Stimulated activated CD8-positive, alpha-beta memory T cell treated with anti-CD3 and anti-CD28 coated beads, Interleukin-7, amount 100 ng/mL, for 24 hours (primary cell): ENCODE measurements around the gene ANK2.
"Not testable (repeated sequence)": the region's sequence is repeated elsewhere in the genome, so short reads cannot be mapped to it uniquely, and the experiment has no call there.

ENCODE experiments used
- DNase-seq: peaks from one replicate; pipeline ENCODE4 v3.0.0-alpha.2; 2020; ENCODE audit warnings: low read depth

ANK2 gene

DNA sequence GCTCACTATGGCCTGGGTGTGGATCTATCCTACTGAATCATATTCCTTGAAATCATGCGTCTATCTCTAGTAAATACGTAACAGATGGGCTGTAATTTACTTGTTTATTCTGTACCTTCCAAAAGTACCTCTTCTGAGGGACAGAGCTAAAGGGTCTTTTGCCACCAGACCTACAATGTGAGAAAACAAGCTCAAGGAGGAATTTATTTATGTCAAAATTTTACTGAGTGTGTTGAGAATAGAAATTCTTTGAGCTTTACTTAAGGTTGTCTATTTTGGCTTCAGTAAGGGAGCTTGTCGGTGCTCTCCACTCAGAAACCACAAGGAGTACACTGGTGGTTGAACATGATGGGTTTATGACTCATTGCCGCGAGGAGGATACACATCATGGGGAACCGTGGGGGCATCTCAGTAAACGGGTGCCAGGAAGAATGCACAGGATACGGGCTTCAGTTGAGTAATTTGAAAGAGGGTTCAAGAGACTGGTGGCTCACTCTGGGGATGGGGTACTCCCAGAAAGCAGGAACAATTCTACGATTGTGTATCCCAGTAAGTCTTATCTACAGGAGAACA, 3.0 kb downstream of the ANK2 start:
- no peak for DNase-seq

DNA sequence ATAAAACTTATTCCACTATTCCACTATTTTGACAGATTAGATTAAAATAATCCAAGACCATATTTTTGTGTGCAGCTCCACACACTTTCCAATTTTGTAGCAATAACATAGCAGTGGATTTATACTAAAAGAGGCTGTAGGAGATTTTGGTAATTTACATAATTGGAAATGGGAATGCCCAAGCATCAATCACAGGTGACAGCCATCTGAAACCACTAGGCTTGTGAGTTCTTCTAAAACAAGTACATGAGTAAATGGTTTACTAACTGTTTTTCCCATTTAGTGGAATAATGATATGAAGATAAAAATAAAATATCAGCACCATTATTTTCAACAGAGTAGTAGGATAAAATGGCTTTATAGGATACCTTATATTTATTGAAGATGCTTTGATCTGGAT, 4.4 kb downstream of the ANK2 start:
- DNase-seq: no peak

DNA sequence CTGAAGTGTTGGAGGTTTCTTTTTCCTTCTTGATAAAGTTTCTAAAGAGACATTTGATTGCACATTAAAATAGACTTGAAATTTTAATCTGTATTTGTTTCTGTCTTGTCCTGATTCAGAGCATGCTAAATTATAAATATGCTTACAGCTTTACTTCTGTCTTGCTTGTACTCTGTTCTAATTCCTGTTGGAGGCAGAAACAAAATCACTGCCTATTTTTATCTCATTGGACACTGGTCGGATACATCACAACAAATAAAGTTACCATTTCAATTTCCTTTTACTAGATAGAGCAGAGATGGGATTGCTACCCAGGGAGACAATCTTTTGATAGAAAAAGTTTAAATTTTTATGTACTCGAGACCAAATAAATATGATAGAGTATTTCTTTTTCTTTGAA, 6.9 kb downstream of the ANK2 start:
- DNase-seq: no peak

DNA sequence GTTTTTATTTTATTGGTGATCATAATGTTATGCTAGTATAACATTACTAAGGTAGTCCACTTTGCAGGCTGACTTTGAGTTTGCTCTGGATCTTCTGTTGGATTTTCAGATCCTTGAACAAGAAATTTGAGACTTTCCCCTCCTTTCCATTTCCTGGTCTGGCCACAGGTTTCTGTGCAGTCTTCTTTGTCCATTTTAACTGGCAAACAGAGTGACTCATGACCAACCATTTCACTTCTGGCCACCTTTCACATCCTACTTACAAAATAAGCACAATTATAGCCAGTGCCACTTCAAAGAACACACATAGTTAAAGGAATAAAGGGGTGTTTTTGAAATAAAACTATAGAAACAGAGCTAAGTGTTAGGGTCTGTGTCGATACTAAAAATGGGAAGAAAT, 8.4 kb downstream of the ANK2 start:
- no peak for DNase-seq

DNA sequence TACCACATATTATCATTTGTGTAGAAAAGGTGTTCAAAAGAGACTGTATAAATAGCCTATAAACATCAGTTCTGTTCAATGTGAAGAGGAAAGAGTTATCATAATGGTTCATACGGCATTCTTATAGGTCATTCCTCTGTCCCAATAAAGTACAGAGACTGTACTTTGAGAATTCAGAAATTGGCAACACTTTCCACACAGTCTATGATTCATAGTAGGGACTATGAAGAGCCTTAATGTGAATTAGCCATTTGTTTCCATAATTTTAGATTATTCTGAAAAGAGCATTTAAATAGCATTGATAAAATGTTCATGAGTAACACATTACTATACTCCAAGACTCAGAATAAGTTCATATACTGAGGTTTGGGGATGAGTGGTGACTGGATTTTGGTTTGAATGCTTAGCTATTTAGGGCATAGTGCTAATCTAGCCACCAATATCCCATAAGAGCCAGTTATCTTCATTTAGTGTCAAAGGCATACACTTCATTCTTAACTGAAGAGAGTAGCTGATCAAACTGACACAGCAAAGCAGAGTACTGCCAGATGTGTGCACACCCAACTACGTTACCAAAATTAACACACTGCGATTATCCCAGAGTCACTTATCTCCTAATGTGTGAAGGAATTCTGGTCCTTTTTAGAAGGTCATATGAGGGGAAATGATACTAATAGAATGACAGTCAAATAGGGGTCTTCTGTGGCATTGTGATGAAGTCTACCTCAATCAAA, 10.2 kb downstream of the ANK2 start:
- DNase-seq: no peak

DNA sequence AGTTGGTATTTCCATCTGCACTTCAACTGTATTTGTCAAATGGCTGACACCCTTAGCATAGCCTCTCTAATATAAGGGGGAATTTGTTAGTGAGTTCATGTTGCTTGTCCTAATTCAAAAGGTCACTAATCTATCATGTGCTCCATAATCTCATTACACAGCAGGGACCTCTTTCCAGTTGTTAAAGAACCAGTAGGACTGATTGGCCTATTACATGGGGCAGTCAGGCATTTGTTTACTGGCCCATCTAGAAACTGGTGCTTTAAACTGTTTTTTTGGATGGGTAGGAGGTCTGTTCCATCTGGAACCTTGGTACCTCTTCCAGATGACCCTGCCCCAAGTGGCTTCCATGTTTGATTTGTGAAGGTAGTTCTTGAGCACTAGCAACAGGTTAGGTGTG, 11.4 kb downstream of the ANK2 start:
- DNase-seq: no peak

DNA sequence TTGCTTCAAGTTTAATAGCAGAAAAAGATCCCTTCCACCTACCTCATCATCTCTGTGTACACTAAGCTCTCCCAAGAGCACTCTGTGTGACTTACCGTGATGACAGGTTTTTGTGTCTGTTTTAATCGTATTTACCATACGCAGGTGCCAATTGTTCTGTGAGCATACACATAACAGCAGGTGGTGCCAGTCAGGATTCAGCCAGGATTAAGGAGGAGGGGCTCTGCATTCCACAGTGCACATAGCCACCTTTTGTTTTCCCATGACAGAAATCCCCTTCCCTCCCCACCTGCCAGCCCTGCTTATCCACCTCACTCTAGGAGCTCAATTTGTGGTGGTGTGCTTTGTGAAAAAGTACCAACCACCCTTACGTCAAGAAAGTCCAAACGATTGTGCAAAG, 14.8 kb downstream of the ANK2 start:
- no peak for DNase-seq

DNA sequence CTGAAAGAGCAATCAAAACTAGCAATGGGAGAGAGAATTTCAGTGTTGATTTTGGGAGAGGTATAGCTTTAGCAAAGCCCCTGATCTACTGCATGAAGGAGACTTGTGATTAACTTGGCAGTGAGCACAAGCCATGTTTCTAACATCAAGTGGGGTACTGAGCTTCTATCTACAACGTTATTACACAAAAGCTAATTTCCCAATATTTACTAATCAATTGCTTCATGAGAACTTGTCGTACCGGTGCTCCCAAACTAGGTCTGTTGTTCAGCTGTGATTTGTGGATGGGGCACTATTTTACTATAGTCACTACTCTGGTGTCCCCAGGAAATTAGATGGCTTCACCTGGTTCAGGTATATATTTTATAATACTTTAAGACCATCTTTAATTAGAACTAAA, 16.2 kb downstream of the ANK2 start:
- DNase-seq: no peak

DNA sequence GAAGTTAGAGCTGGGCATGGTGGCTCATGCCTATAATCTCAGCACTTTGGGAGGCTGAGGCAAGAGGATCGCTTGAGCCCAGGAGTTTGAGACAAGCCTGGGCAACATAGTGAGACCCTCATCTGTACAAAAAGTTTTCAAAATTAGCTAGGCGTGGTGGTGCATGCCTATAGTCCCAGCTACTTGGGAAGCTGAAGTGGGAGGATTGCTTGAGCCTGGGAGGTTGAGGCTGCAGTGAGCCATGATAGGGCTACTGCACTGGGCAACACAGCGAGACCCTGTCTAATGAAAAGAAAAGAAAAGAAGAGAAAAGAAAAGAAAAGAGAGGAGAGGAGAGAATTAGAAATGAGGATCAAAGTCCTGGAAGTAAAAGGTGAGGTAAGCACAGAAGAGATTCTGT, 19.3 kb downstream of the ANK2 start:
- DNase-seq: not testable (repeated sequence)

DNA sequence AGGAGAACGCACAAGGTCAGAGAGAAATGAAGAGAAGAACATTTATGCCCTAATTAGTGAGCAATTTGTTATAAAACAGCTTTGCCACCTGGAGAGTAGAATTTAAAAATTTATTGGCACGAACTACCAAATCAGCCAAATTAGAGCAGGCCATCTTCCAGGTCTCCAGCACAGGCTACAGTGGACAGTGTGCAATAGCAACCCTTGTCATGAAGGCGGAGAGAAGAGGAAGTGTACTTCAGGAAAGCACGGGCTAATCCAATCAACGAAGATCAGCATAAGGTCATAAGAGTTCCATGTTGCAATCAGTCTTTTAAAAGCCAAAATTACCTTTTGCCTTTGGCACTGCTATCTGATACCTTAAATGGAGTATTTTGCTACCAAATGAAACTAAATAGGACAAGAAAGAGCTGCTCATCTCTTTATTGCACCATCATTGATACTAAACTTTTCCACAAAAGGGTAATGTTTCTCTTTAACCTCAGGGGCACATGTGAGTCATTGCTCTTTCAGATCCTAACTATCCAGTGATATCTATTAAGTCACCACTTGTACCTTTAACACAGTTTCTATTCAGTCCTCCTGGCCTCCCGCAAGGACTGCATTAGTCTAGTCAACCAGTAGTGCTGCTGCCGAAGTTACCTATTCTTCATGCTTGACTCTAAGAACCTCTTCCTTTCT, 19.9 kb downstream of the ANK2 start:
- DNase-seq: no peak

DNA sequence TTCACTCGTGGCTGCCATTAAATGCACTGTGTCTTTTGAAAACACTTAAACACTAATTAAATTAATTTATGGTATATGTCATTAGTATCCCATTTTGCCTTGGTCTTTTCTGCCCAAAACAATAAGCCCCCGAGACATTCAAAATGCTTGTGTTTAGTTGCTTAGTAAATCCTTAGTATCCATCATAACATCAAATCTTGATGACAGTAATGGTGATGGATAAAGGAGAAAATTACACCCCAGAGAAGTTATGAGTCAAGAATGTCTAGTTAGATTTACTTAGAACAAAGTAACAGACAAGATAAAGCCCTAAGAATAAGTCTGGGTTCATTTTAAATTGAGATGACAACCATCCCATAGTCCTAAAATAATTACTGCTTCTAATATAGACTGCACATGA, 21.3 kb downstream of the ANK2 start:
- no peak for DNase-seq

DNA sequence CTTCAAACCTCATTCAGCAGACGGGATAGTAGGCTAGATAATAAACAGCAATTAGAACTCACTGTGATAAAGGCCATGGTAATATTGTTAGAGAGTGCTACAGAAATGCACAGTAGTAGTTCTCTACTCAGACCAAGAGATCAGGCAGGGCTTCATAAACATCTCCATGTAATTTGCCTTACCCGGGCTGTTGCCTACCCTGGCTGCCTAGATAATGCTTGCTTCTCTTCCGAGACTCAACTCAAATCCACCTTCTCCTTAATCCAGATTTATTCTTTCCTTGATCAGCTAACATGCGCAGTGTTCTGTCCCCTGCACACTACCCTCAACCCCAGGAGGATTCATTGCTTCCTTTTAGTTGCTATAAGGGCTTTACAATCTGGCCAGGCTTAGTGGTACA, 21.8 kb downstream of the ANK2 start:
- no peak for DNase-seq

DNA sequence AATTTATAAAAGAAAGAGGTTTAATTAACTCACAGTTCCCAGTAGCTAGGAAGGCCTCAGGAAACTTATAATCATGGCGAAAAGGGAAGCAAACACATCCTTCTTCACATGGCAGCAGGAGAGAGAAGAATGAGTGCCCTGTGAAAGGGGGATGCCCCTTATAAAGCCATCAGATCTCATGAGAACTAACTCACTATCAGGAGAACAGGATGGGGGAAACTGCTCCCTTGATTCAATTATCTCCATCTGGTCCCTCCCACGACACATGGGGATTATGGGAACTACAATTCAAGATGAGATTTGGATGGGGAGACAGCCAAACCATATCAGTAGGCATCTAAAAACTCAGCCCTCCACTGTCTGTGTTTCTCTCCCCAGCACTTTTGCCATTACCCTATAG, 22.4 kb downstream of the ANK2 start:
- DNase-seq: no peak

DNA sequence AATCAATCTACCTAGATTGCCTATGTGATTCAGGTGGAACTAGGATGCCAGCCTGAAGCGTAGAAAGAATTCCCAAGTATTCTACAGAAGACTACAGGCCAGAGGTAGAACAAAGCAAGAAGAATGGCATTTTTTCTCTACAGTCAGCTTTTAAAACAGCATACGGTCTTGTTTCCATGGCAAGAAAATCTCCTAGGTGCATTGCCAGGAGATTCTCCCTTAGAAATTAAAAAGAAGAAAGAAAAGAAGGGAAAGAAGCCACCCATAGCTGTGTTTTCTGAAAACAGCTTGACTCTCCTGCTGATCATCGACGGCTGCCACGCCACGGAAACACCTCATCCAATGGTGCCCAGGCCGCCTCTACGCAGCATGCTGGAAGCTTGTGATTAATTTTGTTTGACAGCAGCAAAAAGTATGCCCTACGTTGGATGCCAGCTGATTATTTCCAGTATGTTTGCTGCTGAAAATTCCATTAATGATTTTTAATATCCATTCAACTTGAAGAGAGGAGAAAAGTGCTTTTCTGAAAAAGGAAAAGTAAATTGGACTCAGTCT, 24.1 kb downstream of the ANK2 start:
- DNase-seq: no peak

DNA sequence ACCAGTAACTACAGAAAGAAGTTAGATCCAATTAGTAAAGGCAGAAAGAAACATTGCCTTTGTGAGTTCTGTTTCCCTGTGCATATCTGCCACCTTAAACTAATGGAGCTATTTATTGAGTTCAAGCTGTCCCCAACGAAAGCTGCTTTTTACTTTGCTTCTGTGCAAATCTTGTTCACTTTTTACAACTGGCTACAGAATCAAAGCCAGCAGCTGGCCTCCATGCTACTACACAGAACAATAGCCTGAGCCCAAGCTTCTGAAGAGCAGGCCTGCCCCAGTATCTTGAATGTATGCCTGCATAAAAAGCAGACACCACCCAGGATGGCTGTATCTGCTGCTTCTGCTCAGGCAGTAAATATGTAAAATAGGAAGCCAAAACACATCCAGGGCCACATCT, 28.1 kb downstream of the ANK2 start:
- DNase-seq: no peak

DNA sequence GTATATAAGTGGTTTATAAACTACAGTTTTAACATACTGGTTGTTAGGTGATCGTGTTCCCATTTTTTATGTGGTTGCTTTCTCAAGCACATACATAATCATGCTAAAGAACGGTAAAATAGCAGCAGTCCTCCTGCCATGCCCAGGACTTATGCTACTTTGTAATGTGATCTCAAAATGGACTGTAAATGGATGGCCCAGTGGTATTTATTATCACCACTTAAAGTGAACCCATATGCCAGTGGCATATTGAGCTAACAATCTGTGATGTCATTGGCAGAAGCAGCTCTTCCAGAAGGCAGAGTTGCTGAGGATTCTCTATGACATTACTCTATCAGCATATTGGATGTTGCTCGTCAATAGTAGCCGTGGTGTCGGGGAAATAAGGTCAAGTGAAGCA, 28.6 kb downstream of the ANK2 start:
- DNase-seq: no peak

DNA sequence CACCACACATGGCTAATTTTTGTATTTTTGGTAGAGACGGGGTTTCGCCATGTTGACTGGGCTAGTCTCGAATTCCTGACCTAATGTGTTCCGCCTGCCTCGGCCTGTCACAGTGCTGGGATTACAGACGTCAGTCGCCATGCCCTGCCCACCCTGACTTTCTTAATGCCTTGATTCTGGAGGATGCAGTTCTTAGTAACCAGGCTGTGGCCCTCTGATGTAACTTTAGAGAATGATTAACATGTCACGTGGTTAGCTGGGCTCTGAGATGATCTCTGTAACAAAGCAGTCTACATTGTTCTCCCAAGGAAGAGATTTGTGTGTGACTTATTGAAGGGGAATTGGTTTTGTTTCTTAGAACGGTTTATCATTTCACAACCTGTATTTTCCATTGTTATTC, 30.6 kb downstream of the ANK2 start:
- DNase-seq: no peak

DNA sequence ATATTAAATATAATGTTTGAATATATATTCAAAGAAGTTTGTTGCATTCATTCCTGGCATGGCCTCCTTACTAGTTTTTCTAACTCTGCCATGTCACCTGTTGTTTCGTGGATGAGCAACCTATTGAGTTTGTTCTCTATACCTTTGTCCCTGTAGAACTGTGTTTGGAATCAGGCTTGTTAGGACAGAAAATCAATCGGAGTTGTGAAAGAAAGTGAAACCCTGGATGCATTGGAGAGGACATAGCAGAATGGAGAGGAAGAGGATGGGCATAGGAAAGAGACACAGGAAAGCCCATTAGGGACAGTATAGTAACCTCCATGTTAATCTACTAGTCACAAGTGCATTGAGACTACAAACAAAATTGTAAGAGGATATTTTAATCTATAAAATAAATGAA, 31.2 kb downstream of the ANK2 start:
- no peak for DNase-seq

DNA sequence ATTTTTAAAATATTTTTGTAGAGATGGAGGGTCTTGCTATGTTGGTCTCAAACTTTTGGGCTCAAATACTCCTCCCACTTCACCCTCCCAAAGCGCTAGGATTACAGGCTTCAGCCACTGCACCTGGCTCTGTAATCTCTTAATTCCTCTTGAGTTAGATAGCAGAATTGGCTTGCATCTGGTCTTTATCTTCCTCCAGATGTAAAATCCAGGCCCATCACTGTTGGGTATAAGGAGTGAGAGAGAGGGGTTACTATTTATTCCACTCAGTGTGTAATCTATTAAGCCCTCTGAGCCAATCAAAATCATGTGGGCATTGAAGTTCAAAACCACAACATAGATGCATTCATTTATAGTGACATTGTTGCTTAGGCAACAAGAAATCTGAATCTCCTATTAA, 33.9 kb downstream of the ANK2 start:
- no peak for DNase-seq

DNA sequence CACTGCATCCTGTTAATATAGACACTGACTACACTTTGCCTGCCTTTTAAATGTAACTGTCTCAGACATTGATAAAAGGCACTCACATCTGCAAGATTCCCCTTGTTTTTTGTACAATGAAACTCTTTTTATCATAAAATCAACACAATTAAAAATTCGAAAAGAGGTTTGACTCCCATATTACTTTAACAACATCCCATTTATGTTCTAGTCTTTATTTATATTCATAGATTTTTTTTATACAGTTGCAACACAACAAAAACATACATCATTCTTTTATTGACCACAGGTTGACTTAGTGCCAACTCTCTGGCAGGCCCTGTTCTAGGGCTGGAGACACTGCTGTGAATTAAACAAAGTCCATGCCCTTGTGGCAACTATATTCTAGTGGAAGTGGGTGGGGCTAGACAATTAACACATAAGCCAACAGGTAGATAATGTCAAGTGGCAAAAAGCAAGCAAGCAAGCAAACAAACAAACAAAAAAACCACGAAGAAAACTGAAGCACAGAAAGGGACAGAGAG, 36.8 kb downstream of the ANK2 start:
- no peak for DNase-seq

DNA sequence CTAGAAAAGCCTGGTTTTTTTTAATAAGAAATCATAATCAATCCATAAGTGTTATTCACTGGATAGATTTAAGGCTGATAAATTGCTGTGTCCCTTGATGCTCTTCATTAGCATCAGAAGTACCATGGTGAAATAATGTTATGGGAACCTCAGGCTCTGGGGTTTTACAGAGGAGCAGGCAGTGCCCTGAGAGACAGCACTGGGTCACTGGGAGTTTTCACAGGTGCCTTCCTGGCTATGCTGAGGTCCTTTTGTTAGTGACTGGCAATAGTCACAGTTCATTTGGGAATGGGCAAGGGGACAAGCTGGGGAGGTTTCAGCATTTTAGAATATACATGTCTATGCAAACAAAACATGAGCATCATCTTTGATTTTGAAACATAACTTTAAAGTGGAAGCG, 38.6 kb downstream of the ANK2 start:
- no peak for DNase-seq

DNA sequence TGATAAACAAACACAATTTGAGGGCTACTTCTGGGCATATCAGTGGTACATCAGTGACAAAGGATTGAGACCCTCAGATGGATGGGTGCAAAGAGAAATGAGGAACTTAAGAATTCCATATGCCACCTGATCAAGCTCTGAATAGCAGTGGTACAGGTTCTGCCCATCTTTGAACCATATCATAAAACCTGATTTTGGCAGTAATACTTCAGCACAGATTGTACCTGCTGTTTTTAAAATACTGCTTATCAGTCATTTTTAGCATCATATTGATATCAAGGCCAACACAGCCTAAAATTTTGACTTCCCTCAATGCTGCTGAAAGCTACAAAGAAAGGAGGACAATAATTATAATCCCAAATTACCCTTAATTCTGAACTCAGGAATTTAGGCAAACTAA, 41.5 kb downstream of the ANK2 start:
- DNase-seq: no peak

DNA sequence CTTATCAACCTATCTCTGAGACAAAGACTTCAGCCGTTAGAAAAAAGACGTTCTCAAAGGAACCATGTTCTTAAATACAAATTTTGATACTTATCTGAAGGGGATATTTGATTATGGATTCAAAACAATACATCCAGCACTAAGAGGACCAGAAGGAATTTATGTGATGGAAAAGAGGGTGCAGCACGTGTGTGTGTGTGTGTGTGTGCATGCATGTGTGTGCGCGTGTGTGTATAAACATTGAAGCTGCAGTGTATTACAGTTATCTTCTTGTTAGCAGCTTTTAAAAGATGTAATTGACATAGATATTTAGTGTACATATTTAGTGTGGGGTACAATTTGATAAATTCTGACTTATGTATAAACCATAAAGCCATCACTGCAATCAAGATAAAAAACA, 44.9 kb downstream of the ANK2 start:
- no peak for DNase-seq
